Amniotic stem cell (primary cell): Measurements from ENCODE around the gene C5.
A peak's percentile ranks its signal among the peaks of the same experiment; 100 is the strongest.

Source experiments
- DNase-seq: peaks from one replicate; lab custom pipeline; 2025; lab: John Stamatoyannopoulos, UW

C5 gene

GRCh38 chr9:120924698-120925534 is 125.2 kb downstream of the C5 start:
- DNase-seq = no peak

GRCh38 chr9:120923620-120924328 is 126.3 kb downstream of the C5 start:
- no peak for DNase-seq

- no peak for DNase-seq
These were observed 127.5 kb downstream of the C5 start for GRCh38 chr9:120922404-120923195.

DNA sequence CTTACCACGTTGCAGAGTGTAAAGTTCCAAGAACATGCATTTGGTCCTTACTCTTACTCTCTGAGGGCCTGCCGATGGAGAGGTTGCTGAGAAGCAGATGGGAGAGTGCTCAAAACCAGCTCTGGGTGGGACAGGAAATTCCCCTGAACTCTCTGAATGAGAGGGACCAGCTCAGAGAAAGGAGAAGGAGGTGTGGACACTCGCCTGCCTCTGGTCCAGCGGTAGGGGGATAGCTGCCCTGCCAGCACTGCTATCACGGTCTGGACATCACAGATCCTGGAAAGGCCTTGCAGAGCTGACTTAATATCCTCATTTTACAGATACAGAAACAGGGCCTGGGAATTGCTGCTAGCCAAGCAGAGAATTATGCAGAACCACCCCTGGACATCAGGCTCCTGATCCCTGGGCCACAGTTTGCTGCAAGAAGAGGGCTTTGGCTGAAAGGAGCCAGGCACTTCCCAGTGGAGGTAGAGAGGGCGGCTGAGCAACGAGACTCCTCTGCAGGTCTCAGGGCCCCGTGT is 128.4 kb downstream of the C5 start:
- no peak for DNase-seq

DNA sequence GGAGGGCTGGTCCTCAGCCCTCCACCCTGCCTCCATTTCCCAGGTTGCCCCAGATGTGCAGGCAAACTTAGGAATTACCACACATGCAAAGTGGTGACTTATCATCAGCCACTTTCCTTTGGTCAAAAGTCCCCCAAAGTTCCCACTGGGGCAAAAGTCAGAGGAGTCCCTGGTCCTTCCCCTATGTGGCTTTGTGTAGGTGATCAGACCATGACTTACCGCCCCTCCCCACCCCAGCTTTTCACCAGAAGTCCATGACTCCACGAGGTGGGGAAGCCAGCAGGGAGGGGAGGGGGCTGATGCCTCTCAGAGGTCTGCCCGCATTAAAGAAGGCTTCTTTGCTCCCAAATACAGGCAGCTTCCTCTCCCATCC is 129.3 kb downstream of the C5 start:
- DNase-seq = no peak

DNA sequence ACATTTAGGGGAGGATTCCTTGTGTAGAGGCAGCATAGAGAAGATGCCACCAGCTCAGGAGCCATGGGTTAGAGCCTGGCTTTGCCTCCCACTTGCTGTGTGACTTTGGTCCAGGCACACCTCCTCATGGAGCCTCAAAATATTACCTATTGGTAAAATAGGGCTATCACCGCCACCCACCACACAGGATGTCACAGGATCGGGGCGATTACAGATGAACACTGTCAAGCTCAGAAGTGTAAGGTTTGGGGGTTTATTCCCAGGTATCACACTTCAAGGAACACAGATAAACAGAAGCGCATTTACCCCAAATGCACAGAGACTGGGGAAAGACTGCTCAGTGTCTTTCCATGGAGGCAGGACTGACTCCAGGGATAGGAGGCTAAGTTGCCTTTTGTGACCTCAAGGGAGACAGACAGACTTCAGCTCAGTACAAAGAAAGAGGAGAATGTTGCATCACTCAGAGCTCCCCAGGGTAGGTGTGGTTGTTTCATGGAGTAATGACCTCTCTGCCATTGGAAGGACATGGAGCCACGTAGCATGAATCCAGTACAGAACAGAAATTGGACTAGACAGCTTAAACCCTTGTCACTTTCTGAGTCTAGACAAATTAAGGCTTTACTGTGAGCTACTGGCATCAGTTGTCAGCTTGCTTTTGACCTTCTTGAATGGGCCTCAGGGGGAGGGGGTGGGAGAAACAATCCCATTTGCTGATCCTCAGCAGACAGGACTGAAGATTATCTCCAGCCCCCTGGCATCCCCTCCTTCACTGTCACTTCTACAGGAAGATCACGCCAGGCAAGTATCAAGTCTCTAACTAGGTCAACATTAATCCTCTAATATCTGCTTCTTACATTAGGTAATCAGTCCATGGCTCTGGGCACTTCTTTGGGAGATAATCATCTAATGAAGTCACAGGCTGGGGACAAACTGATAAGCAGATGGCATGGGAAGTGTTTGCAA is 130.0 kb downstream of the C5 start:
- DNase-seq = no peak

DNA sequence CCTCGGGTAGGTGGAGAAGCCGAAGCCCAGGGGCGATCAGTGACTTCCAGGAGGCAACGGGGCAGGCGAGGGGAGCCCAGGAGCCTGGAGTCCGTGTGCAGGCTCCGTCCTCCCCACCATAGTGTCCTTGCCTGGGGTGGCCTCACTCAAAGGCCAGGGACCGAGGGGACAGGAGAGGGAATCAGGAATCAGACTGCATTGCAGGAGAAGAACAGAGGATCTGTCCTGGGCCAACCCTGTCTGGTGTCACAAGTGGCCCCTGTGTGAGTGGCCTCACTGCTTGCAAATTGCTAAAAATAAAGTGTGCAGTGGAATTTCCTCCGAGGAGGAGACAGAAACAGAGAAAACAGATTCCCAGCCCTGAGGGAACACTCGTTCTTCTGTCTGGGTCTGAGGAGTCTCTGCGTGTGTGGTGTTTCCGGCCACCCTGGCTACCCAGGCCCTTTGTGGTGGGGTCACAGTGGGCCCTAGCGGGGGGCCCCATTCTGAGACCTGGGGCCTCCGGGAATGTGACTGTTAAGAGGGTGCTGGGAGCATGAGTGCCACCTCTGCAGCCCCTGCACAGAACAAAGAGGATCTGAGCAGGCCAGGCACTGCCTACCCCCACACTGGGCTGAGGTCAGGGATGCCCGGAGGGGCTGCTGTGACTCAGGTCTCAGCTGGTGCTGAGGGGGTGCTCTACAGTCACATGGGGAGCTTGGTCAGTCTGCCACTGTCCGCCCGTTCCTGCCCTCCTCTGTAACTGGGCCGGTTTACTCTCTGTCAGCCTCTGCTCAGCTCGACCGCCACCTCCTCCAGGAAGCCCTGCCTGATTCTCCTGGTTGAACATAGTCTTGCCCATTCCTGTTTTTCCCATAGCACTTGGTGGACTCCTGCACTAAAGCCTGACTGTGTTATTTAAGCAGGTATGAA is 130.9 kb downstream of the C5 start:
- DNase-seq = no peak

DNA sequence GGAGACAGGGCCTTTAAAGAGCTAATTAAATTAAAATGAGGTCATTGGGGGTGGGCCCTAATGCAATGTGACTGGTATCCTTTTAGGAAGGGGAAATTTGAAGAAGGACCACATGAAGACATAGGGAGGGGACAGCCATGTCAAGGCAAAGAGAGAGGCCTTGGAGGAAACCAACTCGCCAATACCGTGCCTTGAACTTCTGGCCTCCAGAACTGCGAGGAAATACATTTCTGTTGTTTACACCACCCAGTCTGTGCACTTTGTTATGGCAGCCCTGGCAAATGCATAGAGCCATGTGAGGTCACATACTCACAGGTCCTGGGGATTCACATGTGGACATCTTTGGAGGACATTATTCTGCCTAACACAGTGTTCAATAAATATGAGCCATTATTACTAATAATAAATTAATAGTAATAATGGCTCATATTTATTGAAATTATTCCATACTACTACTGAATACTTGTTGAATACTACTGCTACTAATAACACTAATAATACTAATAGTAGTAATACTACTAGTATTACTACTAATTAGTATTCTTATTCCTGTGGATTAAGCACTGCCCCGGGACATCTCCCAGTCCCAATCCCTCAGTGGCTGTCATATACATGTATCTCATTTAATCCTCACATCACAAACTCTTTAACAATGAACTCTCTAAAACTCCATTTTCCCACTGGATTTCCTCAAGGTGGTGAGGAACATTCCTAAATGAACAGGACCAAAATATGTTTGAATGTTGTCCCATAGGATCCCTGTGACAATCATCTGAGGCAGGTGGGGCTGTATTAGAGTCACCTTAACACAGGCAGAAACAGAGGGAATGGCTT is 131.9 kb downstream of the C5 start:
- DNase-seq = no peak

GRCh38 chr9:120916991-120917880 is 132.8 kb downstream of the C5 start:
- no peak for DNase-seq

- peak; percentile 32 for DNase-seq
These were observed 133.5 kb downstream of the C5 start for GRCh38 chr9:120916588-120916987.

DNA sequence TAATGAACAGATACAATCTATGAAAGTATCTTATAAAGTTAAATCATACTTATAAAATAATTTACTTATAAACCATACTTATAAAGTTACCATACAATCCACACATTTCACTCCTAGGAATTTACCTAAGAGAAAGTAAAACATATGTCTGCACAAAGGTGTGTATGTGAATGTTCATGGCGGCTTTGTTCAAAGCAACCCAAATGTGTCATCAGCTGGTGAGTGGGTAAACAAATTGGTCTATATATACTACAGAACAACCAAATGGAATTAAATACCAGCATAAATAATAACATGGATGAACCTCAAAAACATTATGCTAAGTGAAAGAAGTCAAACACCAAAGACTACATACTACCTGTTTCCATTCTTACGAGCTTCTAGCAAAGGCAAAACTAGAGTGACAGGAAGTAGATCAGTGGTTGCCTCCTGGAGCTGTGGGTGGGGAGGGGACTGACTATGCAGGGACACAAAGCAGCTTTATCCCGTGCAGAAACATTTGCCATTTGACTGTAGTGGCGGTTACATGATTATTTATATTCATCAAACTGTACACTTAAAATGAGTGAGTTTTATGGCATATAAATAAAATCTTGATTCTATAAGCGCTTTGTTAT is 134.1 kb downstream of the C5 start:
- no peak for DNase-seq

- no peak for DNase-seq
These were observed 135.1 kb downstream of the C5 start for GRCh38 chr9:120914953-120915352.

DNA sequence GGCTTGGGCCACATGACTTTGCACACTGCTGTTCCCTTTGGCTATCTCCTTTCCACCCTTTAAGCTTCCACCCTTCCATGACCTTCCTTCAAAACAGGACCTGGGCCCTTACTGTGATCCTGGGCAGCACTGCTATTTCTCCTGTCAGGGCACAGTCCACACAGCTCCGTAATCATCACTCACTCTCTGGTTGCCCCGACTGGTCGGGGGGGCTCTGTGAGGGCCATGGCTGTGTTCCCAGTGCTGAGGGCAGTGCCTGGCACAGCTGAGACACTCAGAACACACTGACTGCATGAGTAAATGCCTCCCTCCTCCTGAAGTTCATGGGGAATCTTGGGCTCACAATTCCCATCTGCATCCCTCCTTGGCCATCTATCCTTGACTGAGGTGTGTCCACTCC is 135.7 kb downstream of the C5 start:
- no peak for DNase-seq

DNA sequence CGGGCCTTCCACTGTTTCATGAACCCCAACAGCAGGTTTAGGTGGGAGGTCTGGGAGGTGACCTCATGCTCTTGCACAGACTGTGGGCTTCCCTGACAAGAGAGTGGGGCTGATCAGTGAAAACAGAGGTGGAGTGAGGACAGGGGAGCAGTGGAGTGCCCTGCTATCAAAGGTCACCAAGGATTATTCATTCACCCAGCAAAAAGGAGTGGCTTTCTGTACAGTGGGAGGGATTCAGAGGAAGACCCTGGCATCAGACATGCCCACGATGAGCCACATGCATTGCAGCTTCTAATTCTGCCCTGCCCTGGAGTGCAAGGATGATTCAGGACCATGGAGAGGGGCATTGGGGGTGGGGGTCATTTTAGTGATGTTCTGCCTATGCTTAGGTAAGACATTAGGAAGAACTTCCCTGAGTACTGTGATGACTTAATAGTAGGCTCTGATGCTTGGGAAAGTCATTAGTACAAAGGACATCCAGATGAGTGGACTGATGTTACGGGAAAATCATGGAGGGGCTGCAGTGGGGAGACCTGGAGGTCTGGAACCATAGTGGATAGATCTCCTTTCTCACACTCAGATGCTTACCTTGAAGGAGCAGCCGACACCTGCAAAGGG is 136.3 kb downstream of the C5 start:
- DNase-seq = no peak

DNA sequence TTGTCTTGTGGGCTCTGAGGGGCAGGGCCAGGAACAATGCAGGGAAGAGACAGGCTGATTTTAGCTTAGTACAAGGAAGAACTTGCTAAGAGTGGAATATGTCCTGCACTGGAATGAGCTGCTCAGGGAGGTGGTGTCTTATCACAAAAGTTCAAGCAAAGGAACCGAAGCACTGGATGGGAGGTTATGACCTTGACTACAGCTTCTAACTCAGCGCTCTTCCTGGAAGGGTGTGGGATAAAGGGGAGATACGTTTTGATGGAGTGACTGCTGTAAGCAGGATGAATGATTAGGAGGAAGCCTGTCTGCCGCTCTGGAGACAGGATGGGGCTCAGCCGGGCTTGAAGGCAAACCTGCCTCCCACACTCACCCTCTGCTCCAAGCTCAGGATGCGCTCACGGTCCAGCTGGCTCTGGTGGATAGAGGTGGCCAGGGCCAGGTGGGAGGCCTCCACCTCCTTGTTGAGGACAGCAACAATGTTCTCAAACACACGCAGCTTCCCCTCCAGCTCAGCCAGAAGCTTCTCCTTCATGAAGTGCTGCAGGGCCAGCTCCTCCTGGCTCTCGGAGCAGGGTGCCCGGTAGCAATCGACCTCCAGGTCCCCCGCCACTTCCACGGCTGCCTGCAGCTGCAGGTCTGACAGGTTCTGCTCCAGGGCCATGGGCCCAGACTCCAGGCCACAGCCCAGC is 137.0 kb downstream of the C5 start:
- DNase-seq = no peak

GRCh38 chr9:120911295-120911837 is 138.7 kb downstream of the C5 start:
- no peak for DNase-seq

- DNase-seq = no peak
These were observed 139.4 kb downstream of the C5 start for GRCh38 chr9:120910643-120911042.
